NCI-H187 treated with DMSO at 0.1 percent for 48 hours (cell line): ENCODE results near the gene LHB.

ENCODE experiments used
- DNase-seq: peaks from one replicate; lab custom pipeline; 2025; lab: John Stamatoyannopoulos, UW

The LHB gene

GRCh38 chr19:48975947-48976847 lies 40.7 kb downstream of the LHB start:
- no peak for DNase-seq

- DNase-seq, result peak; percentile 65
Observed at GRCh38 chr19:48970923-48971395, 45.9 kb downstream of the LHB start.

GRCh38 chr19:48970139-48970766 lies 46.6 kb downstream of the LHB start:
- no peak for DNase-seq

GRCh38 chr19:48969276-48970138 lies 47.4 kb downstream of the LHB start:
- DNase-seq, result no peak

DNA sequence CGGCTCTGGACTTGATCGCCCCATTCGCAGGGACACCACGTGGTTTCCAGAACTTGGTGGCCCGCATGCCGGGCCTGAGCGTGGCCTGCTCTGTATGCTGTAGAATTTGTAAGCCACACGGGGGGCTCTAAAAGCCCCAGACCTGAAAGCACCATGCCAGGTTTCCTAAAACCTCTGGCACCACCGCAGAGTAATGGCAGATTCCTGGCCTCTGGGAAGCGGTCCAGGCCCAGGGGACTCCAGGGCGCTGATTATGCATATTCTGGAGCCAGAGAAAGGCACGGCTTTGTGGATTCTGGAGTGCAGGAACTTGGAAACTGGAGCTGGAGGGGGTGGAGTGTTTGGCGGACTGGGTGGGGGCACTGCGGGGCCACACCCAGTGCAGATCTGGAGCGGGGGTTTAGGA lies 48.1 kb downstream of the LHB start:
- DNase-seq, result no peak

GRCh38 chr19:48968179-48968661 lies 48.7 kb downstream of the LHB start:
- DNase-seq, result no peak

- DNase-seq, result no peak
Observed at GRCh38 chr19:48967346-48968178, 49.3 kb downstream of the LHB start.

DNA sequence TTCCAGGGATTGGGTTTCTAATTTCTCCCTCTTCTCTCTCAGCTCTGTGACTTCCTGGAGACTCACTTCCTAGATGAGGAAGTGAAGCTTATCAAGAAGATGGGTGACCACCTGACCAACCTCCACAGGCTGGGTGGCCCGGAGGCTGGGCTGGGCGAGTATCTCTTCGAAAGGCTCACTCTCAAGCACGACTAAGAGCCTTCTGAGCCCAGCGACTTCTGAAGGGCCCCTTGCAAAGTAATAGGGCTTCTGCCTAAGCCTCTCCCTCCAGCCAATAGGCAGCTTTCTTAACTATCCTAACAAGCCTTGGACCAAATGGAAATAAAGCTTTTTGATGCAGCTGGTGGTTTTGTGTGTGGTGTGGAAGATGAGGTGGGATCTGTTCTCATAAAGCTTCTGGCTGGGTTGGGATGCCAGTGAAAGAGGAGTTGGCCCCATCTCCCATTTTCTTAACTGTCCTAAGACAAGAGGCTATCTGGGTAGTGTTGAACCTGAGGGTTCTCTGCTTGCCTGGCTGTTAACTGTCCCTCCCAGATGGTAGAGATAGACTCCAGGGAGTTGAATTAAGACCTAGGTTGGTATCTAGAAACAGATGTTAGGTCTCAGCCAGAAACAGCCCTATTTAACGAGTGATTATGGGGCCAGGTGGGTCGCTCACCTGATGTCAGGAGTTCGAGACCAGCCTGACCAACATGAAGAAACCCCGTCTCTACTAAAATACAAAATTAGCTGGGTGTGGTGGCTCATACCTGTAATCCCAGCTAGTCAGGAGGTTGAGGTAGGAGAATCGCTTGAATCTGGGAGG lies 50.1 kb downstream of the LHB start:
- DNase-seq, result no peak
